Smooth muscle cell (in vitro differentiated cells): Measurements from ENCODE around the gene ZSCAN31. TPM values are rescaled to one million over a fixed set of nuclear protein-coding genes. Genes with fewer than 3 reads are reported as not detected.

Experiments
- DNase-seq: peaks from one replicate; lab custom pipeline; 2025; ENCODE audit not compliant: unreplicated experiment; lab: John Stamatoyannopoulos, UW
- H2AFZ ChIP-seq: fragments of 200-600 bp; sonication (generic); 2 replicates; pipeline ENCODE4 v1.6.0; 2016; ENCODE audit warnings: antibody characterized with exemption, low read depth, mild to moderate bottlenecking
- H3F3A ChIP-seq: fragments of 200-600 bp; sonication (generic); 2 replicates; pipeline ENCODE4 v1.6.0; 2017; ENCODE audit warnings: antibody characterized with exemption, low read depth
- H3K27ac ChIP-seq: fragments of 200-600 bp; sonication (generic); 2 replicates; pipeline ENCODE4 v1.5.1; 2016; ENCODE audit warnings: low read depth, mild to moderate bottlenecking
- H3K27me3 ChIP-seq: fragments of 200-600 bp; sonication (generic); 2 replicates; pipeline ENCODE4 v1.6.1; 2016; ENCODE audit warnings: low read depth, mild to moderate bottlenecking
- H3K36me3 ChIP-seq: fragments of 200-600 bp; sonication (generic); 2 replicates; pipeline ENCODE4 v1.5.1; 2016; ENCODE audit warnings: low read depth
- H3K4me1 ChIP-seq: fragments of 200-600 bp; sonication (generic); 2 replicates; pipeline ENCODE4 v1.5.1; 2016; ENCODE audit warnings: low read depth
- H3K4me2 ChIP-seq: fragments of 200-600 bp; sonication (generic); 2 replicates; pipeline ENCODE4 v1.6.0; 2016; ENCODE audit warnings: mild to moderate bottlenecking
- H3K4me3 ChIP-seq: fragments of 200-600 bp; sonication (generic); 2 replicates; pipeline ENCODE4 v1.5.1; 2016; ENCODE audit warnings: mild to moderate bottlenecking
- H3K79me2 ChIP-seq: fragments of 200-600 bp; sonication (generic); 2 replicates; pipeline ENCODE4 v1.6.0; 2016; ENCODE audit warnings: low read depth, mild to moderate bottlenecking
- H3K9ac ChIP-seq: fragments of 200-600 bp; sonication (generic); 2 replicates; pipeline ENCODE4 v1.6.0; 2016; ENCODE audit warnings: low read depth
- H3K9me3 ChIP-seq: fragments of 200-600 bp; sonication (generic); replicated peaks from 2 replicates; pipeline ENCODE4 v1.5.1; 2016; ENCODE audit warnings: low read depth
- H4K20me1 ChIP-seq: fragments of 200-600 bp; sonication (generic); 2 replicates; pipeline ENCODE4 v1.6.0; 2016; ENCODE audit warnings: low read depth
- WGBS: methylation state at CpG from one replicate; pipeline ENCODE4 v1.1.7; 2016; ENCODE audit warnings: low lambda C conversion rate; 5-methylcytosine and 5-hydroxymethylcytosine counted together
- polyA plus RNA-seq: library from polyadenylated mRNA; unstranded; fragments of >200 nt; fragmentation: Nextera tagmentation; extraction: Ambion mirVana; gene quantifications from 2 replicates; pipeline ENCODE4 v1.2.1, GENCODE V29; 2016
- total RNA-seq: library from RNA; depleted of rRNA; stranded (reverse); fragments of >200 nt; gene quantifications from 2 replicates; pipeline ENCODE4 v1.2.3, GENCODE V29; 2014
- TF ChIP-seq, protein P1 (sequence below): fragments of 200-600 bp; sonication (generic); IDR thresholded peaks from 2 replicates; pipeline ENCODE4 v1.5.1; 2017; ENCODE audit warnings: borderline replicate concordance, mild to moderate bottlenecking, antibody characterized with exemption; ENCODE audit not compliant: insufficient read depth, poor library complexity, severe bottlenecking

The ZSCAN31 gene
- total and polyA plus RNA-seq, 2 experiments from 2014 or later = 1.1 to 1.5 TPM

DNA sequence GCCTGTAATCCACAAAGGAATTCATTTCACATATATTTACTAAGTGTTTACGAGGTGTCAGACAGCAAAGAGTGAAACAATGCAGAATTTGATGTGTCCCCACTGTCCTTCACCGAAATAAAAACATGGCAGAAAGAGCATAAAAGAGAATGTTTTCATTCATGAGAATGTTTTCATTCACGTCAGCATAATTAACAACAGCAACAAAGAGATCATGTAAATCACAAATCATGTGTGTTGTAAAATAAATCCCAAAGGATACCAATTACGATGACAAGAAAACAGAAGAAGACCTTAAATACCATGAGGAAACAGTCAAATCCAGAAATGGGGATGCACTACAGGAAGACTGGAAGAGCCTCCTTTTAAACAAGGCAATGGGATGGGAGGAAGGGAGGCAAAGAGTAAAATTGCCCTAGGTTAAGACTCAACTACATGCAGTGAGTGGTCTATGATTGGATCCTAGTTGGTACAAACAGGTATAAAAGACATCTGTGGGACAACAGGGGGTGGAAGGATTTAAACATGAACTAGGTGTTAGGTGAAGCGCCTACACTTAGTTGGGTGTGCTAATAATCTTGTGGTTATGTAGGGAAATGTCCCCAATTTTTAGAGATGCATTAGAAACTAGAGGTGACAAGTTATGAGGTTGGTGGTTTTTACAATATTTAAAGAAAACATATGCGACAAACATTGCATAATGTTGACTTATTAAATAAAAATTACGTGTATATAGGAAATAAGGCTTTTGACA, 1.5 kb downstream of the ZSCAN31 start:
- Histone ChIP-seq H2AFZ (no peak overlapping the region), H3K4me2 (peak overlapping the region; percentile 79)

DNA sequence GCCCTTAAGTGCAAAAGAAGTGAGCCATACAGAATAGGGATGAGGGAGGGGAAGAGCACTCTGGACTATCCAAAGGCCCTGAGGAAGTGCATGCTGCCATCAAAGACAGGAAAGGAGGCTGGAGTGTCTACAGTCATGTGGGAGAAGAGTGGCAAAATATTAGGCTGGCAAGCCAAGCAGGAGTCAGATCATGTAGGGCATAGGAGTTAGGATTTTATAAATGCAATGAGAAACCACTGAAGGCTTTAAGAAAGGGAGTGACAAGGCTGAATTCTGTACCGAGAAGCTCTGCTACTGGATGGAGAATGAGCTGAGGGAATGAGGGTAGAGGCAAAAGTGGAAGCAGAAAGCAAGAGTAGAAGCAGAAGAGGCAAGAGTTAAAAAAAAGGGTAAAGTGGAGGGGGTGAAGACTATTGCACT, 2.3 kb downstream of the ZSCAN31 start:
- no peaks in the 10 kb centered on the region for H3K27me3 ChIP-seq
- 100% methylated on average over 1 of the region's 1 CpG for WGBS
- TF ChIP-seq, protein P1, sequence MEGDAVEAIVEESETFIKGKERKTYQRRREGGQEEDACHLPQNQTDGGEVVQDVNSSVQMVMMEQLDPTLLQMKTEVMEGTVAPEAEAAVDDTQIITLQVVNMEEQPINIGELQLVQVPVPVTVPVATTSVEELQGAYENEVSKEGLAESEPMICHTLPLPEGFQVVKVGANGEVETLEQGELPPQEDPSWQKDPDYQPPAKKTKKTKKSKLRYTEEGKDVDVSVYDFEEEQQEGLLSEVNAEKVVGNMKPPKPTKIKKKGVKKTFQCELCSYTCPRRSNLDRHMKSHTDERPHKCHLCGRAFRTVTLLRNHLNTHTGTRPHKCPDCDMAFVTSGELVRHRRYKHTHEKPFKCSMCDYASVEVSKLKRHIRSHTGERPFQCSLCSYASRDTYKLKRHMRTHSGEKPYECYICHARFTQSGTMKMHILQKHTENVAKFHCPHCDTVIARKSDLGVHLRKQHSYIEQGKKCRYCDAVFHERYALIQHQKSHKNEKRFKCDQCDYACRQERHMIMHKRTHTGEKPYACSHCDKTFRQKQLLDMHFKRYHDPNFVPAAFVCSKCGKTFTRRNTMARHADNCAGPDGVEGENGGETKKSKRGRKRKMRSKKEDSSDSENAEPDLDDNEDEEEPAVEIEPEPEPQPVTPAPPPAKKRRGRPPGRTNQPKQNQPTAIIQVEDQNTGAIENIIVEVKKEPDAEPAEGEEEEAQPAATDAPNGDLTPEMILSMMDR = no peak

More for the DNA sequence above, 1.5 kb downstream of the ZSCAN31 start:
- no peaks in the 10 kb centered on the region for H3K36me3 ChIP-seq
- no peak overlapping the region for H3K9ac ChIP-seq
- H3K79me2 ChIP-seq = peaks cover 4% of the 10 kb centered on the region
- whole genome bisulfite sequencing = 88% methylated on average over 7 of the region's 7 CpGs
- no peaks in the 10 kb centered on the region for H4K20me1 ChIP-seq
- TF ChIP-seq, protein P1 = no peak
- H3K4me1 ChIP-seq = peaks cover 14% of the 10 kb centered on the region
- H3K4me3 ChIP-seq = peak overlapping the region; percentile 57
- DNase-seq = no peak
- no peaks in the 10 kb centered on the region for H3K9me3 ChIP-seq
- no peaks in the 10 kb centered on the region for H3K27me3 ChIP-seq
- peaks cover 10% of the 10 kb centered on the region for H3F3A ChIP-seq
- H3K27ac ChIP-seq = peak overlapping the region; percentile 95

DNA sequence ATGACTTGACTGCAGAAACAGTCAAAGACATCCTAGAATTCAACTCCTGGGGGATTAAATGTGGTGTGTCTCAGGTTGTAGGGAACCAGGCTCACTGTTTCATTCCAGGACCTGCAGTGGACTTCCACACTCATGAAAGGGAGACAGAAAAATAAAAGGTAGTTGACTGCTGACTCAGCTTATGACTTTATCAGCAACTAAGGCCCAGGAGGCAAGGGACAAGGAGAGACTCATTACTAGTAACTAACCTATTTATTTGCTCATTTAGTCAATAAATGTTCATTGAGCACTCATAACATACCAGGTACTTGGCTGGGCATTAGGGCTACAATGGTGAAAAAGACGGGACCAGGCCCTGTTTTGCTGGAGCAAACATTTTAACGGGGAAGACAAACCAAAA, 2.9 kb downstream of the ZSCAN31 start:
- Histone ChIP-seq H3K9ac (no peak overlapping the region), H4K20me1 (no peaks in the 10 kb centered on the region), H3K79me2 (peaks cover 3% of the 10 kb centered on the region), H3K4me3 (no peak overlapping the region), H3K9me3 (no peaks in the 10 kb centered on the region), H3K27ac (no peak overlapping the region), H3K36me3 (no peaks in the 10 kb centered on the region), H3F3A (peaks cover 10% of the 10 kb centered on the region), H2AFZ (no peak overlapping the region), H3K4me1 (peaks cover 14% of the 10 kb centered on the region), H3K27me3 (no peaks in the 10 kb centered on the region), H3K4me2 (no peak overlapping the region)
- DNase-seq = no peak
- 95% methylated on average over 2 of the region's 2 CpGs for WGBS
- TF ChIP-seq, protein P1 = no peak

More for the DNA sequence above, 2.3 kb downstream of the ZSCAN31 start:
- Histone ChIP-seq H4K20me1 (no peaks in the 10 kb centered on the region), H3K4me1 (peaks cover 14% of the 10 kb centered on the region), H3K79me2 (peaks cover 4% of the 10 kb centered on the region), H3K4me3 (no peak overlapping the region), H3K9me3 (no peaks in the 10 kb centered on the region), H2AFZ (no peak overlapping the region), H3K27ac (no peak overlapping the region), H3F3A (peaks cover 10% of the 10 kb centered on the region), H3K9ac (no peak overlapping the region), H3K4me2 (no peak overlapping the region), H3K36me3 (no peaks in the 10 kb centered on the region)
- no peak for DNase-seq

GRCh38 chr6:28330041-28330440, 5.9 kb downstream of the ZSCAN31 start:
- TF ChIP-seq, protein P1 = no peak
- H3K27ac ChIP-seq = no peak overlapping the region
- WGBS = 45% methylated on average over 1 of the region's 1 CpG
- H3K4me1 ChIP-seq = peaks cover 3% of the 10 kb centered on the region
- H3K4me3 ChIP-seq = no peak overlapping the region
- H2AFZ ChIP-seq = no peak overlapping the region
- peaks cover 12% of the 10 kb centered on the region for H3K9me3 ChIP-seq
- no peaks in the 10 kb centered on the region for H3K79me2 ChIP-seq
- H3K9ac ChIP-seq = no peak overlapping the region
- H4K20me1 ChIP-seq = no peaks in the 10 kb centered on the region
- H3K27me3 ChIP-seq = no peaks in the 10 kb centered on the region
- peaks cover 23% of the 10 kb centered on the region for H3K36me3 ChIP-seq
- no peak for DNase-seq
- H3K4me2 ChIP-seq = no peak overlapping the region
- H3F3A ChIP-seq = peaks cover 9% of the 10 kb centered on the region
